HG03442 (cell line): ENCODE data around the gene LACRT.
A peak's percentile ranks its signal among the peaks of the same experiment; 100 is the strongest.
"Not testable (repeated sequence)": the region's sequence is repeated elsewhere in the genome, so short reads cannot be mapped to it uniquely, and the experiment has no call there.

Experiments used
- ATAC-seq: cut with Tn5 transposase; IDR thresholded peaks from one replicate; pipeline ENCODE4 v1.9.1; 2021; ENCODE audit warnings: mild to moderate bottlenecking, moderate library complexity; ENCODE audit not compliant: unreplicated experiment

Gene LACRT, protein sequence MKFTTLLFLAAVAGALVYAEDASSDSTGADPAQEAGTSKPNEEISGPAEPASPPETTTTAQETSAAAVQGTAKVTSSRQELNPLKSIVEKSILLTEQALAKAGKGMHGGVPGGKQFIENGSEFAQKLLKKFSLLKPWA

DNA sequence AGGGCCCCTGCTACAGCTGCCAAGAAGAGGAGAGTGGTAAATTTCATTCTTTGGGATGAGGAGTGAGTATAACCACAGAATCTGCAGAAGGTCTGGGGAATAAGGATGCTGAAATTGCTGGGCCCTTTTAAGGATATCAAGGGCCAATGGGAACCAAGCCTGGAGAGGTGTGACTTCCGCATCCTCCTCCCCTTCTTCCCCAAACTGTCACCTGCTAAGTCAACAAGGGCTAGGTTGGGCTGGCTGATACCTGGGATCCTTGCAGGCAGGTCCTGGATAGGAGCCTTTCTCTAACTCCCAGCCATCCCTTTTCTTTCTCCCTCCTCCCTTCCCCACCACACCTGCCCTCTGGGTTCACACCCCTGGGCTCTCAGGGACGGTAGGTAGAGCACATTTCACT lies at the start of gene LACRT:
Gene LACRT, minus strand, starts transcription at position 101 of the 400 bp plus-strand sequence. Its CDS starts 54 bp downstream, at position 47.
- ATAC-seq, result no peak

DNA sequence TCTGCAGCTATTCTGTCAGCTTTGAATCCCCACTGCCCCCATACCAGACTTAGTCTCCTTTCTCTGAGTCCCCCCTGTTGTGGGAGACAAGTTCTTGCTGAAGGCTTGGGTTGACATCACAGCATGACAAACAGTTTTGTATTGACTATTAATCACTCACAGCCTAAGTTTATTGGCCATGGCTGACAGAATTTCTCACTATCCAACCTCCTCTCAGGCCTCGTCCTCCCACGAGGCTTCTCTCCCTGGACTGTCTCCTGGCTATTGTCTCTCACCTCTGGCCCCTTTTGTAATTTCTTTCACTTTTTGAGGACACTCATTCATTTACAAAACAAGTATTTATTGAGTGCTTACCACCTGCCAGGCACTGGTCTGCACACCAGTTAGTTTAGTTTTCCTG lies 48.7 kb upstream of the LACRT start:
- no peak for ATAC-seq

- ATAC-seq, result no peak
Observed at GRCh38 chr12:54682674-54683073, 48.0 kb upstream of the LACRT start.

- ATAC-seq, result peak; percentile 87
Observed at GRCh38 chr12:54680374-54680773, 45.7 kb upstream of the LACRT start.

GRCh38 chr12:54678131-54678530 lies 43.4 kb upstream of the LACRT start:
- no peak for ATAC-seq

- no peak for ATAC-seq
Observed at GRCh38 chr12:54667945-54668344, 33.2 kb upstream of the LACRT start.

- ATAC-seq, result no peak
Observed at GRCh38 chr12:54666008-54666407, 31.3 kb upstream of the LACRT start.

DNA sequence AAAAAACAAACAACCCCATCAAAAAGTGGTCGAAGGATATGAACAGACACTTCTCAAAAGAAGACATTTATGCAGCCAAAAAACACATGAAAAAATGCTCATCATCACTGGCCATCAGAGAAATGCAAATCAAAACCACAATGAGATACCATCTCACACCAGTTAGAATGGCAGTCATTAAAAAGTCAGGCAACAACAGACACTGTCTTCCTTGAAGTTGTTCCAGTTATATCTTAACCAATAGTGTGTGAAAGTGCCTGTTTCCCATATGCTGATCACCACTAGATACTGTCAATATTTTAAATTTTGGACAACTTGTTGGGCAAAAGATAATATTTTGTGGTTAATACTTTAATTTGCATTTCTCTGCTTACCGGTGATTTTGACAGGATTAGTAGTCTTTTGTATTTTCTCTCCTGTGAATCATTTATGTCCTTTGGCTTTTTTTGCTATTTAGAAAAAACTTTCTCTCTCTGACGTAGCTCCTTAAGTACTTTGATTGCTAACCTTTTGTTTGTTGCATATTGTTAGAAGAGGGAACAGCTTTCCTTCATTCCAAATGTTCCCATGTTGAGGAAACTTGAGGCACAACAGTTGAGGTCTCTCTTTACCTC lies 30.4 kb upstream of the LACRT start:
- ATAC-seq, result not testable (repeated sequence)

GRCh38 chr12:54663603-54664002 lies 28.9 kb upstream of the LACRT start:
- ATAC-seq, result no peak

- ATAC-seq, result no peak
Observed at GRCh38 chr12:54662026-54662425, 27.3 kb upstream of the LACRT start.

- ATAC-seq, result no peak
Observed at GRCh38 chr12:54661048-54661447, 26.4 kb upstream of the LACRT start.

GRCh38 chr12:54660320-54660962 lies 25.7 kb upstream of the LACRT start:
- no peak for ATAC-seq

GRCh38 chr12:54658306-54659264 lies 23.9 kb upstream of the LACRT start:
- peak; percentile 72 for ATAC-seq

DNA sequence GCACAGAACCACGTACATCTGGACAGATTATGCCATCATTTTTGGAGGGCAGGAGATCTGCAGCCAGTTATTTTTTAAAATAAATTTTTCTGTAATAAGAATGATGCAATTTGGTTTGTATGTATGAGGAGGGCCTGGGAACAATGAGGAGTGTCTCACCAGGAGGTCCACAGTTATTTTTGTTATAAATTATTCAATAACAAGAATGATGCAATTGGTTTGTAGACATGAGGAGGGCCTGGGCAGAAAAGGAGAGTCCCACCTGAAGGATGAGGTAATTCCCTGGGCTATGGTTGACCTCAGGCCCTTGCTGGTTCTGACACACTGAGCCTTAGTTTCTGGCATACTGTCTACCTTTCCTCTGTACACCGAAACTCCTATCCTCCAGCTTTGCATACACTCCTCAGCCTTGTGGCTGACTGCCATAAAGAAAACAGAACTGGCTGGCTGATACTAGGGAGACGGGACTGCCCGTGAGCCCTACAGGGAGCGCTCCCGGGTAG lies 22.5 kb upstream of the LACRT start:
- no peak for ATAC-seq

- ATAC-seq, result no peak
Observed at GRCh38 chr12:54654926-54655325, 20.2 kb upstream of the LACRT start.

DNA sequence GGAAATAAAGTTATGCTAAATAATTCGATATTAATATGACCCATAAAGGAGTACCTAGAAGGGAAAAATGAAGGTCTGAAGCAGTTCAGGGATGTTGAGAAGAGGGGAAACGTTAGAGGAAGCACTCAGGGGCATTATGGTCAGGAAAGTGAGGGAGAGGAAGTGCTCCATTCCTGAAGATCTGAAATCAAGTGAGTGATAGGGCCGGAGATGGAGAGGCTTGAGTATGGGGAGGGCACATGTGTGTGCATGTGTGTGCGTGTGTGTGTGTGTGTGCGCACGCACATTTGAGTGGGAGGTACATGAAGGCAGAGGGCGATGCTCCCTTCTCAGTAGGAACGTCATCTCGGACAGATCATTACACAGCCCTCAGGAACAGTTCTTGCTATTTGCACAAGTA lies 18.3 kb upstream of the LACRT start:
- ATAC-seq, result no peak

DNA sequence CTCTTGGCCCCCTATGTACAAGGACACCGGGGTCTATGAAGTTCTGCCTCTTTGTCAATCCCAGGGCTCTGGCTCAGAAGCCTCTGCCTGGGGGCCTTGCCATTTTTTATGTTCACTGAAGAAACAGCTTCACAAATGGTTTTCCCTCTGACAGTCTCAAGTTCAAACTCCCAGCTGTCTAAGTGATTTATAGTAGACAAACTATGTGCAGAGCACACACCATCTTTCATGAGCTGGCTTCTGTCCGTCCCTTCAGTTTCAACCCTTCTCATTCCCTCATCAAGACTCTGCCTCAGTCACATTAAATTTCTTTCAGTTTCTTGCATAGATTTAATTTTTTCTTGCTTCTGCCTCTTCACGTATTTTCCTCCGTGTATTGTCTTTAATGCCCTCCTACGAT lies 16.2 kb upstream of the LACRT start:
- ATAC-seq, result no peak

- no peak for ATAC-seq
Observed at GRCh38 chr12:54650409-54650808, 15.7 kb upstream of the LACRT start.

DNA sequence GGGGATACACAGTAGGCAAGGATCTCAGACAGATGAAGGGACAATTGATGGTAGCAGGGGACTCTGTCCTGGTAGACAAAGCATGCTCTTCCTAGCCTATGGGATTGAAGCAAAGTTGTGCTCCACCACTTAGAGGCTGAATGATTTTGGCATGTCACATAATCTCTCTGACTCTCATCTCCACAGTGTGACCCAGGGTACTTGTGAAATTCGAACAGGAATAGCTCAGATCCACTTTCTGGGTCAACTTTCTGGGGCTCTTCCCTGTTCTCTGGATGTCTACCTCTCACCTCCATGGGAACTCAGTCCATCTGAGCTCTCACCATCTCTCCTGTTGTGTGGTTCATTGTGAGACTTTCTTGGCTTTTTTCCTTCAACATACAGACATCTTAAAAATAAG lies 15.1 kb upstream of the LACRT start:
- ATAC-seq, result no peak

GRCh38 chr12:54648265-54648664 lies 13.6 kb upstream of the LACRT start, which contains the start of gene DCD:
DCD (minus strand) TSS chr12:54648365; CDS start chr12:54648303, 62 bp downstream.
- ATAC-seq, result no peak

DNA sequence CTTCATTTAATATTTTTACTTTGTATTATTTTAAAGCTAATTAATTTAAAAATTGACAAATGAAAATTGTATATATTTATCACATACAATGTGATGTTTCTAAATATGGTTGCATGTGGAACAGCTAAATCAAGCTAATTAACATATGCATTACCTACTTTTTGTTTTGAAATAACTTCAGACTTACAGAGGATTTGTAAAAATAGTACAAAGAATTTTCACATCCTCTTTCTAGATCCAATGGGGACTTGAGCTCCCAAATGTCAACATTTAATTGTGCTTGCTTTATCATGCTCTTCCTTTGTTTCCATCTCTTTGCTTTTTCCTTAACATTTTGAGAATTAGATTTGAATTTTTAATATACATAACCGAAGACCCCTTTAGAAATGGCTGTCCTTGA lies 6.9 kb upstream of the LACRT start:
- ATAC-seq, result no peak
